Dendritic cell treated with granulocyte-macrophage colony-stimulating factor and Interleukin-4, amounts not matched to agents 40 ng/mL and 50 ng/mL, for 4 days (primary cell): ENCODE results near the gene ERLIN1.

Experiments
- H3K27ac Mint-ChIP-seq: one replicate; pipeline ENCODE4 v1.8.0; 2022; ENCODE audit warnings: mild to moderate bottlenecking, mixed read lengths
- H3K27me3 Mint-ChIP-seq: one replicate; pipeline ENCODE4 v1.8.0; 2022; ENCODE audit warnings: mild to moderate bottlenecking, mixed read lengths
- H3K36me3 Mint-ChIP-seq: one replicate; pipeline ENCODE4 v1.8.0; 2022; ENCODE audit warnings: low read depth, mixed read lengths
- H3K4me1 Mint-ChIP-seq: one replicate; pipeline ENCODE4 v1.8.0; 2022; ENCODE audit warnings: low read depth, mixed read lengths
- H3K4me3 Mint-ChIP-seq: one replicate; pipeline ENCODE4 v1.8.0; 2022; ENCODE audit warnings: mild to moderate bottlenecking, moderate library complexity, mixed read lengths
- H3K9me3 Mint-ChIP-seq: one replicate; pipeline ENCODE4 v1.8.0; 2022; ENCODE audit warnings: mixed read lengths
- intact Hi-C: fragments of 100-400 bp; cut with micrococcal nuclease; formaldehyde crosslinking; loops from one replicate; pipeline ENCODE4 v1.15.0; 2022

ERLIN1 gene

DNA sequence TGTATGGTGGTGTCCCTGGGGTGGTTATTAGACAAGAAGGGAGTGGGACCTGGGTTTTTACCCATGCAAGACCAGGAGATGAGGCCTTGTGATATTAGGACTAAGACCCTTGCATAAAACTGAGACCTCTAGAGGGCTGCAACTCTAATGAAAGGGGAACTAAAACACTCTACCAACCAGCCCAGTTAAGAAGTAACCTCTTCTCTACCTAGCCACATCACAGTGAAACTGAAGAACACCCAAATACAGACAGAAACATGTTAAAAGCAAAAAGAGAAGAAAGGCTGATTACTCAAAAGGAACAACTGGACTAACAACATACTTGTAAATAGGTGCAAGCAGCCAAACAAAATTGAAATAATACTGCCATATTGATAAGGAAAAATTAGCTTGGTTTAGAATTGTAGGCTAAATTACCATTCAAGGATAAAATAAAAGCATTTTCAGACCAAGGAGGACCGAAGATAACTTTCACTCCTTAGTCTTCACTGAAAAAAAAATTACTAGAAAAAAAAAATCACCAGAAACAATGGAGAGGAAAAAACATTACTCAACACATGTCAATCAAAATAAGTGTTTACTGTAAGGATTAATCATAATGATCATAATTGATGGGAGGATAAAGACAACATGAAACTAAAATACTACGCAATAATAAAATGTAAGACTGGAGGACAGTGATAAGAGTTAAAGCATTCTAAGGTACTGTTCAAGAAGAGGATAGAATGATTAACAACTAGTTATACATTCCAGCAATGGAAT lies 27.6 kb downstream of the ERLIN1 start:
- H3K36me3 Mint-ChIP-seq: peaks cover 81% of the 10 kb centered on the region
- H3K4me1 Mint-ChIP-seq: peaks cover 17% of the 10 kb centered on the region
- peak overlapping the region; percentile 13 for H3K27ac Mint-ChIP-seq

DNA sequence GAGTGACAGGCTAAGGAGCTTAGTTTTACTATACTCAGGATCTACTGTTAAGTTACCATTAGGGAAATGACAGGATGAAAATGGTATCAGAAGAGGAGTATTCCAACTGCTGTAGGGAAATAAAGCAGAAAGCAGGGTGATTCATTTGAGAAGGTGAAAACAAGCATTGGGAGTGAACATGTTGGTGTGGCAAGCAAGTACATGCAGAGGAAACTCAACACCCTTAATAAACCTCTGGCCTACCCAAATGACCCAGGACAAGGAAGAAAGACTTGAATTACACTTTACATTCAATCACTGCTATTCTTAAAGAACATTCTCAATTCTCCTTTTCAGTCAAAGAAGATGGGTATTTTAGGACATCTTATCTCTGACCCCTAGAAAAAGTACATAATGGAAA lies 28.7 kb downstream of the ERLIN1 start:
- intact Hi-C loops: no loop called here
- Mint-ChIP-seq H3K36me3 (peaks cover 79% of the 10 kb centered on the region), H3K4me3 (no peak overlapping the region), H3K27ac (peak overlapping the region; percentile 1), H3K9me3 (no peaks in the 10 kb centered on the region), H3K27me3 (no peaks in the 10 kb centered on the region), H3K4me1 (peaks cover 17% of the 10 kb centered on the region)

More for the DNA sequence above, 27.6 kb downstream of the ERLIN1 start:
- H3K27me3 Mint-ChIP-seq: no peaks in the 10 kb centered on the region
- H3K4me3 Mint-ChIP-seq: no peak overlapping the region
- intact Hi-C loops: no loop called here
- H3K9me3 Mint-ChIP-seq: no peaks in the 10 kb centered on the region

DNA sequence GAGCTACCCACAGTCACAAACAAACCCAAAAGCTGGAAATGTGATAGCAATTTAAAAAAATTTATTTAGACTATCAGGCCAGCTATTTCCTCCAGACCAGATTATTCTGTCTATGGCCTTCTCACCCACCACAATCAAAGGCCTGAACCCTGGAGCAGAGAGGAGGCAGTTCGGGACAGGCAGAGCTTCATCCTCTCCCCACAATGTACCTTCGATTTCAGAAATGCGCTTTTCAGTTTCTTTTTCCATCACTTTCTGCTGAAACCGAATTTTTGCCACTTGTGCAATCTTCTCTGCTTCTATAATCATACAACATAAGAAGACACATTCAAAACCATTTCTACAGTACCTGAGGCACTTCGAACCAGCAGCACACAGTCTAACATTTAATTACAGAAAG lies 29.9 kb downstream of the ERLIN1 start:
- H3K36me3 Mint-ChIP-seq: peaks cover 85% of the 10 kb centered on the region
- H3K27ac Mint-ChIP-seq: no peak overlapping the region
- intact Hi-C loops: no loop called here

DNA sequence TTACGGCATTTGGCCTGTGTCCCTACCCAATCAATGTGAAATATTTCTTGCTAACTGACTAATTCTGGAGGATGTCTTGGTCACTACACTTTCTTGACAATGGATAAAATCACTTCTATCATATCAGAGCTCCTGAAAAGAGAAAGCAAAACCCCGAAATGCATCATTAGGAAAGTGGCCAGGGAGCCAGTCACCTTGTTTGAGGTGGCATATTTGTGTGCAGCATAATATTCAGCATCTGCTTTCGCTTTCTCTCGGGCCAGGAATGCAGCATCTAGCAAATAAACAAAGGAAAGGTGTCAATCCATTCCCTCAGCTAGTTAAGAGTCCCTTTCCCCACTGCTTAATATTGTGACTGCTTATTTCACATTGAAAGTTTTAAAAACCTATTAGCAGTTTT lies 31.2 kb downstream of the ERLIN1 start:
- Mint-ChIP-seq H3K27ac (no peak overlapping the region), H3K36me3 (peaks cover 92% of the 10 kb centered on the region), H3K4me3 (no peak overlapping the region), H3K9me3 (no peaks in the 10 kb centered on the region), H3K4me1 (peaks cover 20% of the 10 kb centered on the region), H3K27me3 (no peaks in the 10 kb centered on the region)
- intact Hi-C loops: no loop called here

More for the DNA sequence above, 29.9 kb downstream of the ERLIN1 start:
- Mint-ChIP-seq H3K27me3 (no peaks in the 10 kb centered on the region), H3K4me1 (peaks cover 17% of the 10 kb centered on the region), H3K4me3 (no peak overlapping the region), H3K9me3 (no peaks in the 10 kb centered on the region)

DNA sequence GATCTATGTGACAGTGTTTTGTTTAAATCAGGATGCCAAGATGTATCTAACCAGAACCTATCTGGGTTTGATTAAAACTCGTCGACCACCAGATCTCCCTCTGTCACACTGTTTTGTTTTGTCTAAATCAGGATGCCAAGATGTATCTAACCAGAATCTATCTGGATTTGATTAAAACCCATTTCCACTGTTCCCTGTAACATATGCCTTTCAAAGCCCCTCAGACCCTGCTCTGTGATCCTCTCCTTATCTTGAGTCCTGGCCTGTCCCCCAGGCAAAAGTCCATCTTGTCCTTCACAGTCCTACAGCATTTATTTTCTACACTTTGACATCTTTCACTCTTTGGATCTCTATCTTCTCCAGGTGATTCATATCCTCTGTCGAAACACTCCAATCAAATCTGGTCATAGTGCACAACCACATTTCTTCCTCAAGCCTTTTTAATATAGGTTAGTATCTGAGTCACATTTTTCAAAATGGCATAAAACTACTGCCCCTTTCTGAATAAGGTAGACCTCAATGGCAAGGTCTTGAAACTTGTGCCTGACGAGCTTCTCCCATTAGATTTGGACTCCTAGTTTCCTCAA lies 32.5 kb downstream of the ERLIN1 start:
- Mint-ChIP-seq H3K36me3 (peaks cover 89% of the 10 kb centered on the region), H3K27me3 (no peaks in the 10 kb centered on the region), H3K27ac (no peak overlapping the region), H3K4me3 (no peak overlapping the region), H3K9me3 (no peaks in the 10 kb centered on the region), H3K4me1 (peaks cover 19% of the 10 kb centered on the region)
- intact Hi-C loops: no loop called here

DNA sequence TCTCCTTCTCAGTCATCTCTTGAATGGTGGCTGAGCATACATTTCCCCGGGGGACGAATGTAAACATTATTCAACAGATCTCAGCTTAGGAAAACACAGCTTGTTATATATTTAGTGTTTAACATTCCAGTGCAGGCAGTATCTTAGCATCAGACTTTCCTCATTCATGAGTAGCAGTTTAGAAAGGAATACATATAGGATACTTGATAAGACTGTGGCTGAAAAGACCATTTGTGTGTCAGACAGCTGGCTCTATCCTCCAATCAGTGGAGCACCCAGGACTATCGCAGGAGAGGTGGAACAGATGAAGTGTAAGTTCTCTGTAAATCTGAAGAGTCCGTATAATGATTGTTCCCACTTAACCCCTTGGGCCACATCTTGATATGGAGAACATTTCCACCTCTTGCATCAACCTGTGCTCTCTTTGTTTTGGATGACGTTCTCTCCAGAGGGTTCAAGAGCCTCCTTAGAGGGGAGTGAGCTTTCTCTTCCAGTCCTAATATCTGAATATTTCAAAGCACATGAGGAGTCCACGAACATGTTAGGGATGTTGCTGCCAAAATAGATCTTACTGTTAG lies 34.0 kb downstream of the ERLIN1 start:
- no peak overlapping the region for H3K4me3 Mint-ChIP-seq
- no peaks in the 10 kb centered on the region for H3K9me3 Mint-ChIP-seq
- intact Hi-C loops: no loop called here
- no peaks in the 10 kb centered on the region for H3K27me3 Mint-ChIP-seq
- no peak overlapping the region for H3K27ac Mint-ChIP-seq
- H3K4me1 Mint-ChIP-seq: peaks cover 11% of the 10 kb centered on the region
- H3K36me3 Mint-ChIP-seq: peaks cover 74% of the 10 kb centered on the region

DNA sequence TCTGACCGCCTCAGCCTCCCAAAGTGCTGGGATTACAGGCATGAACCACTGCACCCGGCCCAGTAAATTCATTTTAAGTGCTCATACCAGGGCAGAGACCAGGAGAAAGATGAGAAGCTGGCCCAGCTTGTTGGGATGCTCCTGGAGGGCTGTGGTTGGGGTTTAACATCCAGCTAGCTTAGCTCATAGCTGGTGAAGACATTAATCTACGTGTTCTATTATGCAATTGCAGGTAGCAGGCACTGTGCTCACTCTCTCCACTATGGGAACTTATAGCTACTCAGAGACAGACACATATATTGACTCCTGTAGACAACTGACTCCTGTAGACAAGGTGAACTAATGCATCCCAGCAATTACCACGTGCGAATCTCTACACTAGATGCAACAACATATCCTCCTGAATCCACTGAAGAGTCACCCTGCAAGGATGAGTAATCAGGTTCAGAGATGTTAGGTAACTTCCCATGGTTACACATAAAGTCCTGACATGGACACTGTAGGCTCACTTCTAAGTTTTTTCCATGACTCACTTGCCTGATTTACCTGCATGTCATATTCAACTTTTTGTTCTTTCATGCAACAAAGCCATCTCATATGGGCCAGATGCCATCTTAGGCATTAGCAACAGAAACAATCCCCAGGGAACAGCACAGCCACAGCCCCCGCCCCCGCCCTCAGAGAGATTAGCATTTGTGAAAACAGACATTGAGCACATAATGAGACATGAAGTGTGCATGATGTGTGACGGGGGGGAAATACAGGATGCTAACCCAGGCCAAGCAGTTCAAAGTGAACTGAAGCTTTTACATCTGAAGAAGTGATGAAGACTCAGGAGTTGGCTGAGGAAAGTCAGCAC lies 37.2 kb downstream of the ERLIN1 start:
- no peaks in the 10 kb centered on the region for H3K27me3 Mint-ChIP-seq
- peaks cover 43% of the 10 kb centered on the region for H3K36me3 Mint-ChIP-seq
- no peaks in the 10 kb centered on the region for H3K9me3 Mint-ChIP-seq
- H3K4me1 Mint-ChIP-seq: peaks cover 11% of the 10 kb centered on the region
- intact Hi-C loops: no loop called here
- H3K4me3 Mint-ChIP-seq: no peak overlapping the region
- no peak overlapping the region for H3K27ac Mint-ChIP-seq

DNA sequence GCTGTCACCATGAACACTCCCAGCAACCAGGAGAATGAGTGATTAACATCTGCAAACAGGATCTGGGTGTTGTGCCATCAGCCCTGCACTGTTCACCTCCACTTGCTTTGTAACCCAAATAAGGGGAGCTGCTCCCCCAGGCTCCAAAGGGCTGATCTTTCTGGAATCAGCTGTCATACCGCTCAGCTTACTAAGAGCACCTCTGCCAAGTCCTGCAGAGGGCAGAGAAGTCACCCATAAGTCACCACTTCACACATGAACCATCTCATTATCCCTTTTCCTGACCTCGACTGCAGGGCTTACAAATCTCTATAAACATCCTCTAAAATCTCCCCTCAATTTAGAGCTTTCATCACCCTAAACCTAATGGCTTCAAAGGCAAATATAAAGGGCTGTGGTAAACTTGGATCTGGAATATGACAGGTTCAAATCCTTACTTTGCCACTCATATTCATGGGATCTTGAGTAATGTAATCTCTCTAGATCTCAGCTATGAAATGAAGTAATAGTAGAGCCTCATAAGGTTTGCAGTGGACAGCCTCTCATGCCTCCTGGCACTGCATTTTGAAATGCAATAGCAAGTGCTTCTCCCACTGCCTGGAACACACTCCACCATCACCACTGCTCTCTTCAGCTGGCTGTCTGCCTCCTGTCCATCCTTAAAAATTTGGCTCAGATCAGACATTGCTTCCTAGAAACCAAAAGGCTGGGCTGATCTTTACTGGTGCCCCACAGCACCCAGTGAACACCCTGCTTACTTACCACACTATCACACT lies 38.8 kb downstream of the ERLIN1 start:
- Mint-ChIP-seq H3K27ac (no peak overlapping the region), H3K36me3 (peaks cover 30% of the 10 kb centered on the region), H3K27me3 (no peaks in the 10 kb centered on the region), H3K4me3 (no peak overlapping the region), H3K9me3 (no peaks in the 10 kb centered on the region), H3K4me1 (peaks cover 11% of the 10 kb centered on the region)
- intact Hi-C loops: no loop called here

DNA sequence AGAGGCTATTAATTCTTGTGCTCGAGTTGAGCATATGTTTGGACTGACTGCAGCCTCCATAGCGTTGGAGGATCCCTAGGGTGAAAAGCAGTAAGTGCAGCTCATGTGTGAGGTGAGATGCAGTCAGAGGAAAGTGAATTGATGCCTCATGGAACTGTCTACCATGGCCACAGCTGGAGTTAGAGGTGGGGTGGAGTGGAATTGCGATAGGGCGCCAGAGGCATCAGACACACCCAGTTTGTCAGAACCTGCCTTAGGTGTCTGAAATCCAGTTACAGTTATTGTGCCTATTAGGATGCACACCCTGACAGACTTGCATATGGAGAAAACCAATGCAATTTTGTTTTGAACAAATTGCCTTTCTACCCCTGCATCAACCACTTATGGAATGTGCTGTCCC lies 39.4 kb downstream of the ERLIN1 start:
- Mint-ChIP-seq H3K4me3 (no peak overlapping the region), H3K27ac (no peak overlapping the region), H3K9me3 (no peaks in the 10 kb centered on the region), H3K4me1 (peaks cover 11% of the 10 kb centered on the region), H3K27me3 (peaks cover 3% of the 10 kb centered on the region), H3K36me3 (peaks cover 23% of the 10 kb centered on the region)
- intact Hi-C loops: no loop called here

DNA sequence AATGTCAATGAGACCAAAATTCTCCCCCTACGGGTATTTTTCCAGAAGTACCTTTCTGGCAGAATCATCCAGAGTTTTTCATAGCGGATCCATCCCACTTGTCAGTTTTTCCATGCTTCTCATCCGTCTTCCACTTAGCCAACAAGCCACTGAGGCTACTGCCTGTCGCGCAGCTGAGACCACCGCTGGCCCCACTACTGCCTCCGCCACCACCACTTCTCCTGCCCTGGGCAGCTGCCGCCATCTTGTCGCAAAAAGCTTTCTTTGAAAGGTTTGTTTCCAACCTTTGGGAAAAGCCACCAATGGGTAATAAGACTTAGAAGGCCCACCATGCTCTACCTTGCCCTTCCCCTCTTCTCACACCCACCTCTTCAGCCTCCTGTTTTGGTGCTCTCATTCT lies 42.1 kb downstream of the ERLIN1 start:
- intact Hi-C loops: no loop called here
- H3K4me1 Mint-ChIP-seq: peaks cover under 1% of the 10 kb centered on the region
- H3K4me3 Mint-ChIP-seq: no peak overlapping the region
- peaks cover 6% of the 10 kb centered on the region for H3K27me3 Mint-ChIP-seq
- no peak overlapping the region for H3K27ac Mint-ChIP-seq
- no peaks in the 10 kb centered on the region for H3K9me3 Mint-ChIP-seq
- peaks cover under 1% of the 10 kb centered on the region for H3K36me3 Mint-ChIP-seq

DNA sequence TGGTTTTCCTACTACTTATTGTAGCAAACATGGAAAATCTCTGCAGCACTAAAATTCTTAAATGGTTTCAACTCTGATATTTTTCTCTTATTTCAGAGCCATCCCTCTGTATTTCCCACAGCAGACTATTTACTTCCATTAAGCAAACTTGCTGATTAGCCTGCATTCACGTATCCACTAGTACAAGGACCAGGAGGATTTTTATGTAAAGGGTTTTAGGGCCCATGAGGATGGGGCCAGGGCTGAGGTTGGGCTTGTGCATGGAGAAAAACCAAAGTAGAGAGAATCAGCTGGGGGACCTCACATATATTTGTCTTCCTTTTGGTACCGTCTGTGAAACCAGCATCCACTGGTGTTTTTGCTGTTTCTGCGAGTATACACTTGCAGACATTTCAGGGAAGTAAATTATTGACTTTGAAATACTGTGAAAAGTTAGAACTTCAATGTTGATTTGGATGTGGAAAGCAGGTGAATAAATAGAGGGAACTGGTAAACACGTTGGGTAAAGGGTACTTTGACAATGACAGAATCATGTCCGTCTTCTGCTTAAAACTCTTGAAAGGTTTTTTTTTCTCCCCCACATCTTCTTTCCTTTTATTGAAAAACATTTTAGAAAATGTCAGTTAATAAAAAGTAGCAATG lies 44.3 kb downstream of the ERLIN1 start:
- Mint-ChIP-seq H3K9me3 (no peaks in the 10 kb centered on the region), H3K27me3 (peaks cover 6% of the 10 kb centered on the region), H3K27ac (no peak overlapping the region), H3K4me3 (no peak overlapping the region), H3K36me3 (no peaks in the 10 kb centered on the region), H3K4me1 (no peaks in the 10 kb centered on the region)
- intact Hi-C loops: no loop called here

DNA sequence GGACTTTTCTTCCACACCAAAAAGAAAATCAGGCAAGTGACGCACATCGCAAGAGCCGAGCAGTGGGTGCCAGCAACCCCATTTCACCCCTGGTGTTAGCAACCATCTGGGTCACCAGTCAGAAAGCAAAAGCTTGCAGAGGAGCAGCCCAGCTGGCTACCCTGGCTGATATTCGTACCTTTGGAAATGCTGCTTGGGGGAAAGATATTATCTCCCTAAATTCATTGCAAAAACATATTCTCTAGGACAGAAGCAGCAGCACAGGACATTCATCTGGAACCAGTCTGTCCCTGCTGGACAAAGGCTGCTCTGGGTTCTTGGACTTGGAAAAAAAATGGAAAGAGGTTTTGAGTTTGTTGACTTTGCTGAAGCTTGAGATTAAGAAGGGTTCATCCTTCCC lies 45.8 kb downstream of the ERLIN1 start:
- intact Hi-C loops: no loop called here
- Mint-ChIP-seq H3K36me3 (no peaks in the 10 kb centered on the region), H3K4me1 (no peaks in the 10 kb centered on the region), H3K4me3 (no peak overlapping the region), H3K9me3 (no peaks in the 10 kb centered on the region), H3K27me3 (peaks cover 7% of the 10 kb centered on the region), H3K27ac (no peak overlapping the region)

DNA sequence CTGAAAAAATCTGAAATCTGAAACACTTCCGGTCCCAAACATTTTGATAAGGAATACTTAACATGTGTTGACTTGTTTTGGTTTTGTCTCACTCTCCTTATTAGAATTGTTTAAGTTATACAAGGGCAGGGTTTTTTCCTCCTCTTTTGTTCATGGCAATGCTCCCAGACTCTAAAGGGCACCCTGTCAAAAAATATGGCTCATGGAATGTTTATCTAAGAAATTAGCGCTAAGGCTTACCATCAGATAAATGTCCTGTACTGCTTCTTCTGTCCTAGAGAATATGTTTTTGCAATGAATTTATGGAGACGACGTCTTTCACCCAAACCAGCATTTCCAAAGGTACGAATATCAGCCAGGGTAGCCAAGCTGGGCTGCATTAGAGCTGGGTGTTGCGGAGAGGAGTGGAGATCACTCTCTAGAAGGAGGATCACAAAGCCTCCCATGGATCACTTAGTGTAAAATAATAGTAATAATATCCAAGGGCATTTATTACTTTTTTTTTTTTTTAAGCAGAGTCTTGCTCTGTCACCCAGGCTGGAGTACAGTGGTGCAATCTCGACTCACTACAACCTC lies 46.8 kb downstream of the ERLIN1 start:
- no peak overlapping the region for H3K4me3 Mint-ChIP-seq
- H3K4me1 Mint-ChIP-seq: no peaks in the 10 kb centered on the region
- no peak overlapping the region for H3K27ac Mint-ChIP-seq
- H3K36me3 Mint-ChIP-seq: no peaks in the 10 kb centered on the region
- intact Hi-C loops: no loop called here
- H3K9me3 Mint-ChIP-seq: peaks cover 2% of the 10 kb centered on the region
- peaks cover 7% of the 10 kb centered on the region for H3K27me3 Mint-ChIP-seq
